Muscle of arm (tissue), 14 donors: ENCODE results near the gene SLC25A25. TPM values are rescaled to one million over a fixed set of nuclear protein-coding genes. Genes with fewer than 3 reads are reported as not detected.
"Not testable (repeated sequence)": the region's sequence is repeated elsewhere in the genome, so short reads cannot be mapped to it uniquely, and the experiment has no call there.

ENCODE experiments used
- DNase-seq: peaks from one replicate; pipeline ENCODE4 v3.0.0-alpha.2; 2013
- long read RNA-seq, 11 donors: transcript quantifications; one replicate each; lab custom pipeline, GENCODE V29; 2026
- polyA plus RNA-seq, 12 donors: library from polyadenylated mRNA; unstranded; fragments of 120-200 nt; gene quantifications; one replicate each; pipeline ENCODE4 v1.2.1, GENCODE V29; 2013; ENCODE audit not compliant: insufficient read length in 12 of 12

Gene SLC25A25
- 10 to 100 TPM in 11 of 12 donors, not detected in 1; 10.8 to 15.3 (median 11.6) TPM for polyA plus RNA-seq
- long read RNA-seq, donor 1, partial matches to known transcripts, result 0 of 2 reads
- long read RNA-seq, donor 1, other reads (novel, unspliced or antisense), result 0 of 2 reads
- long read RNA-seq, donor 2, partial matches to known transcripts, result 0 of 4 reads
- long read RNA-seq, donor 2, other reads (novel, unspliced or antisense), result 0 of 4 reads
- long read RNA-seq, donor 3, partial matches to known transcripts, result 0 of 4 reads
- long read RNA-seq, donor 3, other reads (novel, unspliced or antisense), result 0 of 4 reads
- long read RNA-seq, donor 4, partial matches to known transcripts, result 0 of 1 reads
- long read RNA-seq, donor 4, other reads (novel, unspliced or antisense), result 0 of 1 reads
- long read RNA-seq, donor 5, result 0 reads
- long read RNA-seq, donor 6, partial matches to known transcripts, result 8 of 11 reads
- long read RNA-seq, donor 6, other reads (novel, unspliced or antisense), result 0 of 11 reads
- long read RNA-seq, donor 7, partial matches to known transcripts, result 0 of 1 reads
- long read RNA-seq, donor 7, other reads (novel, unspliced or antisense), result 0 of 1 reads
- long read RNA-seq, donor 8, partial matches to known transcripts, result 0 of 3 reads
- long read RNA-seq, donor 8, other reads (novel, unspliced or antisense), result 0 of 3 reads
- long read RNA-seq, donor 9, partial matches to known transcripts, result 0 of 2 reads
- long read RNA-seq, donor 9, other reads (novel, unspliced or antisense), result 0 of 2 reads
- long read RNA-seq, donor 10, partial matches to known transcripts, result 0 of 3 reads
- long read RNA-seq, donor 10, other reads (novel, unspliced or antisense), result 0 of 3 reads
- long read RNA-seq, donor 11, partial matches to known transcripts, result 0 of 4 reads
- long read RNA-seq, donor 11, other reads (novel, unspliced or antisense), result 0 of 4 reads

GRCh38 chr9:128067645-128068385, at the start of gene SLC25A25:
Gene SLC25A25, plus strand, starts transcription at chr9:128068232. Its CDS starts 88 bp downstream, at chr9:128068320.
- peak; percentile 99 for DNase-seq

DNA sequence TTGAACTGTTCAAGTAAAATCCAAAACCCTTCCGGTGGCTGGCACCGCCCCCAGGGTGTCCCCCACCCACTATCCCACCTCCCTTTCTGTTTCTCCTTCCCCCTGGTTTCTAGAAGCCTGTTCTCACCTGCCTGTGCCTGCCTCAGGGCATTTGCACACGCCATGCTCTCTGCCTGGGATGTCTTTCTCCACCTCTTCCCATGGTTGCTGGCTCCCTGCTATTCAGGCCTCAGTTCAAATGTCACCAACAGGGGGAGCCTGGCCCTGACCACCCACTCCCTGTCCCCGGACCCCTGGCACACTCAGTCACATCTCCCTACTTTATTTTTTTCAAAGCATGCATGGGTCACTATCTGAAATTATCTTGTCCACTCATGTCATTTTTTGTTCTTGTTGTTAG, 47.3 kb upstream of the SLC25A25 start:
- no peak for DNase-seq

GRCh38 chr9:128021098-128021497, 46.9 kb upstream of the SLC25A25 start:
- no peak for DNase-seq

GRCh38 chr9:128022886-128023285, 45.1 kb upstream of the SLC25A25 start:
- DNase-seq, result no peak

DNA sequence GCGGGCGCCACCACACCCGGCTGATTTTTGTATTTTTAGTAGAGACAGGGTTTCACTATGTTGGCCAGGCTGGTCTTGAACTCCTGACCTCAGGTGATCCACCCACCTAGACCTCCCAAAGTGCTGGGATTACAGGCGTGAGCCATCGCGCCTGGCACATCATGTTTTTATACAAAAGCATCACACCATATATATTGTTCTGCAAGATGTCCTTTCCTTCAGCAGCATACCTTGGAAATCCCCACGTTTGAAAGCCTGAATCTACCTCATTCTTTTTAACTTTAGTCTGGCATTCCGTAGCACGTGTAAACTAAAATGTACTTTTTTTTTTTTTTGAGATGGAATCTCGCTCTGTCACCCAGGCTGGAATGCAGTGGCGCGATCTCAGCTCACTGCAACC, 44.4 kb upstream of the SLC25A25 start:
- not testable (repeated sequence) for DNase-seq

DNA sequence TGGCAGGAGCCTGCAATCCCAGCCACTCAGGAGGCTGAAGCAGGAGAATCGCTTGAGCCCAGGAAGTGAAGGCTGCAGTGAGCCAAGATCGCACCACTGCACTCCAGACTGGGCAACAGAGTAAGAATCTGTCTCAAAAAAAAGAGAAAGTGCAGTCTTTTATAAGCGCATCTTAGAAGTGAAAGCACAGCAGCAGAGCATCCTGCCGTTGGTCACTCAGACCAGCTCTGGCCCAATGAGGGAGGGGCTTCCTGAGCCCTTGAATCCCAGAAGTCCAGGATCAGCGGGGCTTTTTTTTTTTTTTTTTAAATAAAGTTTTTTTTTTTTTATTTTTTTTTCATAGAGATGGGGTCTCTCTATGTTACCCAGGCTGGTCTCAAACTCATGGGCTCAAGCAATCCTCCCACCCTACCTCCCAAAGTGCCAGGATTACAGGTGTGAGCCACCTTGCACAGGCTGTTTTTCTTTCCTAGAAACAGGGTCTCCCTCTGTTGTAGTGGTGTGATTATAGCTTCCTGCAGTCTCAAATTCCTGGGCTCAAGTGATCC, 43.2 kb upstream of the SLC25A25 start:
- no peak for DNase-seq

DNA sequence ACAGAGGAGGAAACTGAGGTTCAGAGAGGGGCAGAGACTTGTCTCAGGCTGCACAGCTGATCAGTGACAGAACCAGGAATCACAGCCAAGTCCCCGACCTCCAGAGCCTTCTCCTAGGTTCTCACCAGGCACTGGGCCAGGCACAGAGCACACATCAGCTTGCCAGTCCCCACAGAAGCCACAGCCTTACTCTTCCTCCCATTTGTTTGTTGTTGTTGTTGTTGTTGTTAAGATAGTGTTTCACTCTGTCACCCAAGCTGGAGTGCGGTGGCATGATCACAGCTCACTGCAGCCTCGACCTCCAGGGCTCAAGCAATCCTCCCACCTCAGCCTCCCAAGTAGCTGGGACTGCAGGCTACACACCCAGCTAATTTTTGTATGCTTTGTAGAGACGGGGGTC, 42.3 kb upstream of the SLC25A25 start:
- DNase-seq, result no peak

- DNase-seq, result no peak
These were observed 41.7 kb upstream of the SLC25A25 start for GRCh38 chr9:128026255-128026772.

DNA sequence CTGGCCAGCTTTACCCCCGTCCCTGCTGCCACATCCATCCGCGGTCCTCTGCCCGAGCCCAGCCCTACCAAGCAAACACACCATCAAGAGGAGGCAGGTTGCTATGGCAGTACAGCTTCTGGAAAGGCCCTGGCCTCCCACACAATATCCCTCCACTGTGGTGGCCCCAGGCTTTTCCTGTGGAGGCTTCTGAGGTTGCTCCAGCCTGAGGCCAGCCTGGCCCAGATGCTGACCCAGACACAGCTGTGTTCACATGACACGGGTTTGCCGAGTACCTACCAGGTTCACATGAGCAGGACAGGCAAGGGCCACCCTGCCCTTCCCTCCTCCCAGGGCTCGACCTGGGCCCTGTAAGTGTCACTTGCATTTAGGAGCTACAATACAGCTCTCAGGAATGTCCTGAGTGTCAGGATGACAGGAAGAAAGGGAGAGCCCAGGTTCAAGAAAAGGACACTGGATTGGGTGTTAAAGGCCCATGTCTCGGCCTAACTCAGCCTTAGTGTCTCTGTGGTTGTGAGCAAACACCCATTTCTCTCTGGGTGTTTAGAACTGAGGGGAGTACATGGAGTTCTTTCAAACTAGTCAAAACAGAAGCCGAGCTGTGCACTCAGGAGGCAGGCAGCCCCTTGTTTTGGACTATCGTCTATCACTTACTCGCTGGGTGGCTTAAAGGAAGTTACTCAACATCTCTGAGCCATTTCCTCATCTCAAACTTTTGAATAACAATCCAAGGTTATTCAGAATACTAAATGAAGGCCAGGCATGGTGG, 41.1 kb upstream of the SLC25A25 start:
- no peak for DNase-seq

DNA sequence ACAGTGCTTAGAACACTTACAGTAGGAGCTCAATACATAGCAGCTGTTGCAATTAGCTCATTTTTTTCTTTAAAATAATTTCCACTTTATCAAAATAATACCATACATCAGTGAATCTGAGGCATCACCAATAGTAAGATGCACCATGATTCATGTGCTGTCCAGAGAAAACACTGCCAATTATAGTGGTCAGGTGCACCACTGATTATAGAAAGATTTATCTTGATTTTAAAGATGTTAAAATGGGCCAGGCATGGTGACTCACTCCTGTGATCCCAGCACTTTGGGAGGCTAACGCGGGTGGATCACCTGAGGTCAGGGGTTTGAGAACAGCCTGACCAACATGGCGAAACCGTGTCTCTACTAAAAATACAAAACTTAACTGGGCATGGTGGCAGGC, 40.3 kb upstream of the SLC25A25 start:
- DNase-seq, result no peak

- DNase-seq, result no peak
These were observed 34.4 kb upstream of the SLC25A25 start for GRCh38 chr9:128033609-128034008.

GRCh38 chr9:128034821-128035652, 33.0 kb upstream of the SLC25A25 start:
- peak; percentile 62 for DNase-seq

DNA sequence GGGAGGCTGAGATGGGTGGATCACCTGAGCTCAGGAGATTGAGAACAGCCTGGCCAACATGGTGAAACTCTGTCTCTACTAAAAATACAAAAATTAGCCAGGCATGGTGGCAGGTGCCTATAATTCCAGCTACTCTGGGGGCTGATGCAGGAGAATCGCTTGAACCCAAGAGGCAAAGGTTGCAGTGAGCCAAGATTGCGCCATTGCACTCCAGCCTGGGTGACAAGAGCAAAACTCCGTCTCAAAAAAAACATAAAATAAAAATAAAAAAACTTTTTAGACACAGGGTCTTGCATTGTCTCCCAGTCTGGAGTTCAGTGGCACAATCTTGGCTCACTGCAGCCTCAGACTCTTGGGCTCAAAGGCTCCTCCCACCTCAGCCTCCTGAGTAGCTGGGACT, 31.5 kb upstream of the SLC25A25 start:
- DNase-seq, result not testable (repeated sequence)

- DNase-seq, result not testable (repeated sequence)
These were observed 27.2 kb upstream of the SLC25A25 start for GRCh38 chr9:128040783-128041182.

GRCh38 chr9:128042043-128042442, 26.0 kb upstream of the SLC25A25 start:
- no peak for DNase-seq

GRCh38 chr9:128043467-128043868, 24.6 kb upstream of the SLC25A25 start:
- no peak for DNase-seq

DNA sequence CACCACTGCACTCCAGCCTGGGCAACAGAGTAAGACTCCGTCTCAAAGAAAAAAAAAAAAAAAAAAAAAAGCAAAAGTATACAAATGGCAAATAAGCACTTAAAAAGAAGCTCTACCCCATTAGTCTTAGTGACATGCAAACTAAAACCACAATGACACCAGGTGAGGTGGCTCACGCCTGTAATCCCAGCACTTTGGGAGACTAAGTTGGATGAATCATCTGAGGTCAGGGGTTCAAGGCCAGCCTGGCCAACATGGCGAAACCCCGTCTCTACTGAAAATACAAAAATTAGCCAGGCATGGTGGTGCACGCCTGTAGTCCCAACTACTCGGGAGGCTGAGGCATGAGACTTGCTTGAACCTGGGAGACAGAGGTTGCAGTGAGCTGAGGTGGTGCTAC, 22.6 kb upstream of the SLC25A25 start:
- DNase-seq, result not testable (repeated sequence)

GRCh38 chr9:128045831-128046230, 22.2 kb upstream of the SLC25A25 start:
- DNase-seq, result no peak

GRCh38 chr9:128047231-128047630, 20.8 kb upstream of the SLC25A25 start:
- DNase-seq, result no peak

DNA sequence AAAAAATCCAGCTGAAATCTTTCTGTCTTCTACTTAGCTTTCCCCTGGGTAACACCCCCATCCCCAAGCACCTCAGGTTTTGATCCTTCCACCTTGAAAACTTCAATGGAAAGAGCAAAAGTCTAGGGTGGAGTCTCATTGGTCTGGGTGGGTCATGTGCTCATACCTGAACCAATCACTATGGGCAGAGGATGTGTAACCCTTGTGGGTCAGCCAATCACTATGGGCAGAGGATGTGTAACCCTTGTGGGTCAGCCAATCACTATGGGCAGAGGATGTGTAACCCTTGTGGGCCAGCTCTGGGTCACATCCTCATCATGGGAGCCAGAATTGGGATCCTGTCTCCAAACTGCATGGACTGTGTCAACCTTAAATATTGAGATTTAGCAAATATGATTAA, 19.4 kb upstream of the SLC25A25 start:
- DNase-seq, result no peak
